GM12864 (cell line): ENCODE data around the gene RBBP9.
A peak's percentile ranks its signal among the peaks of the same experiment; 100 is the strongest.

ENCODE experiments used
- DNase-seq: peaks from one replicate; pipeline ENCODE4 v3.0.0-alpha.2; 2011; ENCODE audit warnings: low read depth
- H3K4me3 ChIP-seq: 2 replicates; pipeline ENCODE4 v1.5.1; 2011; ENCODE audit warnings: mild to moderate bottlenecking, low read depth, low read length, control low read depth
- CTCF ChIP-seq: IDR thresholded peaks from 2 replicates; pipeline ENCODE4 v1.5.1; 2011; ENCODE audit warnings: low read depth, mild to moderate bottlenecking, moderate library complexity, low read length, control low read depth, inconsistent platforms; ENCODE audit errors: missing control alignments

Gene RBBP9

GRCh38 chr20:18477821-18478220 is 19.2 kb downstream of the RBBP9 start:
- TF ChIP-seq CTCF: no peak
- no peak overlapping the region for H3K4me3 ChIP-seq
- DNase-seq: no peak

GRCh38 chr20:18477218-18477617 is 19.8 kb downstream of the RBBP9 start:
- TF ChIP-seq CTCF: no peak
- no peak overlapping the region for H3K4me3 ChIP-seq
- no peak for DNase-seq

GRCh38 chr20:18466894-18467730 is 29.9 kb downstream of the RBBP9 start, which contains the start of the genes DZANK1 and POLR3F:
DZANK1 (minus strand) TSS chr20:18467030; CDS start chr20:18465358, 1,672 bp downstream.
POLR3F (plus strand) TSS chr20:18467390; CDS start chr20:18467507, 117 bp downstream.
- peak within 1 kb of the TSS; percentile 69 for H3K4me3 ChIP-seq
- peak; percentile 79 for DNase-seq
- no peak for TF ChIP-seq CTCF

GRCh38 chr20:18466574-18466893 is 30.5 kb downstream of the RBBP9 start:
- DNase-seq: no peak
- H3K4me3 ChIP-seq: peak overlapping the region; percentile 69
- no peak for TF ChIP-seq CTCF

- DNase-seq: no peak
- no peak for TF ChIP-seq CTCF
- no peak overlapping the region for H3K4me3 ChIP-seq
Observed at GRCh38 chr20:18465536-18466200, 31.4 kb downstream of the RBBP9 start.

- no peak overlapping the region for H3K4me3 ChIP-seq
- no peak for DNase-seq
- no peak for TF ChIP-seq CTCF
Observed at GRCh38 chr20:18456600-18456999, 40.4 kb downstream of the RBBP9 start.
